Ovary (tissue), 3 donors: Measurements from ENCODE around the gene PADI2.

Experiments used
- CTCF ChIP-seq, 3 donors: fragments of 450-650 bp in 2 of 3; fragments of 200-600 bp in 1 of 3; IDR thresholded peaks; one replicate each; pipeline versions ENCODE4 v1.5.1 to v1.8.0; 2016 to 2022; ENCODE audit warnings: antibody characterized with exemption in 3 of 3, mild to moderate bottlenecking in 1 of 3
- EP300 ChIP-seq: sonication (generic); formaldehyde crosslinking; IDR thresholded peaks from one replicate; pipeline ENCODE4 v1.6.1; 2017; ENCODE audit warnings: antibody characterized with exemption
- POLR2A ChIP-seq: fragments of 450-650 bp; IDR thresholded peaks from one replicate; pipeline ENCODE4 v1.6.1; 2017; ENCODE audit warnings: antibody characterized with exemption, mild to moderate bottlenecking, moderate library complexity
- donor health status: DM: no; HTN: no; CAD: no.

GRCh38 chr1:17071794-17072193 is 47.5 kb downstream of the PADI2 start:
- TF ChIP-seq CTCF (IDR thresholded peaks at IDR 0.05) = no peak
- TF ChIP-seq POLR2A = no peak
- no peak for TF ChIP-seq EP300
